DOHH2 (cell line): ENCODE results near the gene GRK1.

Experiments used
- H3F3A ChIP-seq: fragments of 200-600 bp; sonication (generic), shearing (Covaris generic); 2 replicates; pipeline ENCODE4 v1.6.0; 2016; ENCODE audit warnings: antibody characterized with exemption, mild to moderate bottlenecking; ENCODE audit not compliant: control insufficient read depth, insufficient read depth
- H3K27ac ChIP-seq: fragments of 200-600 bp; sonication (generic); 2 replicates; pipeline ENCODE4 v1.5.1; 2014; ENCODE audit warnings: low read depth, mild to moderate bottlenecking, low read length, moderate library complexity
- H3K27me3 ChIP-seq: fragments of 200-600 bp; sonication (generic); 2 replicates; pipeline ENCODE4 v1.6.1; 2014; ENCODE audit warnings: mild to moderate bottlenecking, low read length, mixed read lengths; ENCODE audit not compliant: control insufficient read depth
- H3K36me3 ChIP-seq: fragments of 200-600 bp; sonication (generic); 2 replicates; pipeline ENCODE4 v1.6.1; 2014; ENCODE audit warnings: mild to moderate bottlenecking, low read length, moderate library complexity, mixed read lengths; ENCODE audit not compliant: control insufficient read depth
- H3K4me1 ChIP-seq: fragments of 200-600 bp; sonication (generic); 2 replicates; pipeline ENCODE4 v1.6.1; 2014; ENCODE audit warnings: mild to moderate bottlenecking, low read length, mixed read lengths; ENCODE audit not compliant: control insufficient read depth
- H3K4me2 ChIP-seq: fragments of 200-600 bp; sonication (generic); 2 replicates; pipeline ENCODE4 v1.6.0; 2014; ENCODE audit warnings: mild to moderate bottlenecking, low read length, moderate library complexity
- H3K4me3 ChIP-seq: fragments of 200-600 bp; sonication (generic); 2 replicates; pipeline ENCODE4 v1.5.1; 2014; ENCODE audit warnings: mild to moderate bottlenecking, low read length, mixed read lengths
- H3K79me2 ChIP-seq: fragments of 200-600 bp; sonication (generic); 2 replicates; pipeline ENCODE4 v1.6.1; 2014; ENCODE audit warnings: mild to moderate bottlenecking, low read length, mixed read lengths; ENCODE audit not compliant: control insufficient read depth
- H3K9me2 ChIP-seq: fragments of 200-600 bp; sonication (generic); replicated peaks from 2 replicates; pipeline ENCODE4 v1.6.1; 2014; ENCODE audit warnings: mild to moderate bottlenecking, low read length, mixed read lengths; ENCODE audit not compliant: control insufficient read depth
- H3K9me3 ChIP-seq: fragments of 200-600 bp; sonication (generic); 2 replicates; pipeline ENCODE4 v1.6.1; 2014; ENCODE audit warnings: antibody characterized with exemption, low read length, mixed read lengths; ENCODE audit not compliant: control insufficient read depth, insufficient read depth
- H4K20me1 ChIP-seq: fragments of 200-600 bp; sonication (generic); 2 replicates; pipeline ENCODE4 v1.6.0; 2014; ENCODE audit warnings: low read depth, mild to moderate bottlenecking, antibody characterized with exemption, low read length, moderate library complexity; ENCODE audit not compliant: control insufficient read depth, insufficient read depth
- CTCF ChIP-seq: fragments of 200-600 bp; sonication (generic); IDR thresholded peaks from one replicate; pipeline ENCODE4 v1.5.1; 2014; ENCODE audit warnings: antibody characterized with exemption, mild to moderate bottlenecking, low read depth, low read length; ENCODE audit not compliant: poor library complexity, severe bottlenecking
- EZH2phosphoT487 ChIP-seq: fragments of 200-600 bp; sonication (generic); IDR thresholded peaks from 2 replicates; pipeline ENCODE4 v1.6.1; 2017; ENCODE audit warnings: borderline replicate concordance, mild to moderate bottlenecking, antibody characterized with exemption, low read length, moderate library complexity, mixed read lengths

GRK1 gene

GRCh38 chr13:113764793-113765563 lies 98.0 kb downstream of the GRK1 start:
- no peak overlapping the region for H3K27ac ChIP-seq
- peaks cover 19% of the 10 kb centered on the region for H3K27me3 ChIP-seq

GRCh38 chr13:113765564-113765910 lies 98.5 kb downstream of the GRK1 start:
- H3K27ac ChIP-seq: no peak overlapping the region
- H3F3A ChIP-seq: no peaks in the 10 kb centered on the region
- no peaks in the 10 kb centered on the region for H3K9me2 ChIP-seq
- no peaks in the 10 kb centered on the region for H3K79me2 ChIP-seq
- H3K4me1 ChIP-seq: no peaks in the 10 kb centered on the region
- H3K4me3 ChIP-seq: no peak overlapping the region
- H3K9me3 ChIP-seq: no peaks in the 10 kb centered on the region
- no peaks in the 10 kb centered on the region for H4K20me1 ChIP-seq
- H3K27me3 ChIP-seq: peaks cover 16% of the 10 kb centered on the region
- TF ChIP-seq CTCF: no peak
- no peak for TF ChIP-seq EZH2phosphoT487
- H3K4me2 ChIP-seq: no peak overlapping the region
- H3K36me3 ChIP-seq: no peaks in the 10 kb centered on the region

More at GRCh38 chr13:113764793-113765563, 98.0 kb downstream of the GRK1 start:
- Histone ChIP-seq H3K4me1 (no peaks in the 10 kb centered on the region), H3K36me3 (no peaks in the 10 kb centered on the region), H4K20me1 (no peaks in the 10 kb centered on the region), H3K9me2 (no peaks in the 10 kb centered on the region), H3K9me3 (no peaks in the 10 kb centered on the region), H3K4me2 (no peak overlapping the region), H3K79me2 (no peaks in the 10 kb centered on the region), H3K4me3 (no peak overlapping the region), H3F3A (no peaks in the 10 kb centered on the region)
- TF ChIP-seq EZH2phosphoT487: no peak
- no peak for TF ChIP-seq CTCF

- H3K9me2 ChIP-seq: no peaks in the 10 kb centered on the region
- no peaks in the 10 kb centered on the region for H3K4me1 ChIP-seq
- peaks cover 10% of the 10 kb centered on the region for H3K27me3 ChIP-seq
- H4K20me1 ChIP-seq: no peaks in the 10 kb centered on the region
- no peaks in the 10 kb centered on the region for H3K36me3 ChIP-seq
- TF ChIP-seq CTCF (no peak), EZH2phosphoT487 (no peak)
- no peaks in the 10 kb centered on the region for H3K9me3 ChIP-seq
- no peak overlapping the region for H3K4me3 ChIP-seq
- H3F3A ChIP-seq: no peaks in the 10 kb centered on the region
- no peak overlapping the region for H3K4me2 ChIP-seq
- no peaks in the 10 kb centered on the region for H3K79me2 ChIP-seq
- H3K27ac ChIP-seq: no peak overlapping the region
Measured at GRCh38 chr13:113766035-113766800, 99.2 kb downstream of the GRK1 start.
